GM12872 (cell line): ENCODE data around the gene FXR2.

Experiments
- CTCF ChIP-seq: IDR thresholded peaks from 3 replicates; pipeline ENCODE4 v1.5.1; 2011; ENCODE audit warnings: low read depth, mild to moderate bottlenecking, low read length, moderate library complexity; ENCODE audit not compliant: insufficient read depth

Gene FXR2

GRCh38 chr17:7651097-7651664, 36.5 kb upstream of the FXR2 start:
- no peak for TF ChIP-seq CTCF

- no peak for TF ChIP-seq CTCF
Observed at GRCh38 chr17:7650509-7651096, 35.9 kb upstream of the FXR2 start, which contains the start of gene ATP1B2. Gene ATP1B2, plus strand, starts transcription at chr17:7650926. Its CDS starts 593 bp downstream, at chr17:7651519.

- no peak for TF ChIP-seq CTCF
Observed at GRCh38 chr17:7647018-7647417, 32.3 kb upstream of the FXR2 start.

GRCh38 chr17:7646457-7646856, 31.8 kb upstream of the FXR2 start:
- no peak for TF ChIP-seq CTCF

- TF ChIP-seq CTCF, result no peak
Observed at GRCh38 chr17:7644775-7645174, 30.1 kb upstream of the FXR2 start.

GRCh38 chr17:7640783-7641182, 26.1 kb upstream of the FXR2 start:
- TF ChIP-seq CTCF, result no peak

- no peak for TF ChIP-seq CTCF
Observed at GRCh38 chr17:7636163-7636562, 21.5 kb upstream of the FXR2 start.
